GM23338 (cell line): ENCODE data around the gene NFKBIB. TPM values are rescaled to one million over a fixed set of nuclear protein-coding genes. Genes with fewer than 3 reads are reported as not detected.

Experiments
- ATAC-seq: fragments of 200-7000 bp; cut with Tn5 transposase; 3 replicates; pipeline ENCODE4 v1.9.1; 2020
- DNase-seq: peaks from one replicate; pipeline ENCODE4 v3.0.0-alpha.2; 2015; ENCODE audit warnings: low spot score
- H2AFZ ChIP-seq: fragments of 200-600 bp; sonication (generic); 2 replicates; pipeline ENCODE4 v1.8.0; 2016; ENCODE audit warnings: antibody characterized with exemption, mild to moderate bottlenecking, moderate library complexity
- H3F3A ChIP-seq: fragments of 200-600 bp; sonication (generic); replicated peaks from 2 replicates; pipeline ENCODE4 v1.8.0; 2017; ENCODE audit warnings: antibody characterized with exemption, mixed run types, low read depth
- H3K27ac ChIP-seq: fragments of 200-600 bp; sonication (generic); 2 replicates; pipeline ENCODE4 v1.6.1; 2016; ENCODE audit warnings: low read depth
- H3K27me3 ChIP-seq: fragments of 200-600 bp; sonication (generic); 2 replicates; pipeline ENCODE4 v1.8.0; 2016; ENCODE audit warnings: mild to moderate bottlenecking, mixed run types, moderate library complexity; ENCODE audit not compliant: insufficient read depth
- H3K36me3 ChIP-seq: fragments of 200-600 bp; sonication (generic); 2 replicates; pipeline ENCODE4 v1.8.0; 2016; ENCODE audit warnings: mild to moderate bottlenecking; ENCODE audit not compliant: insufficient read depth
- H3K4me1 ChIP-seq: fragments of 200-600 bp; sonication (generic); 2 replicates; pipeline ENCODE4 v1.8.0; 2016; ENCODE audit warnings: mild to moderate bottlenecking, moderate library complexity; ENCODE audit not compliant: insufficient read depth
- H3K4me2 ChIP-seq: fragments of 200-600 bp; sonication (generic); 2 replicates; pipeline ENCODE4 v1.7.1; 2017; ENCODE audit warnings: mixed run types
- H3K4me3 ChIP-seq: fragments of 200-600 bp; sonication (generic); 2 replicates; pipeline ENCODE4 v1.6.1; 2016; ENCODE audit warnings: mixed run types
- H3K79me2 ChIP-seq: fragments of 200-600 bp; sonication (generic); replicated peaks from 2 replicates; pipeline ENCODE4 v1.8.0; 2017; ENCODE audit warnings: mild to moderate bottlenecking; ENCODE audit not compliant: insufficient read depth
- H3K9me2 ChIP-seq: fragments of 200-600 bp; sonication (generic); 2 replicates; pipeline ENCODE4 v1.8.0; 2017; ENCODE audit not compliant: insufficient read depth
- H4K20me1 ChIP-seq: fragments of 200-600 bp; sonication (generic); replicated peaks from 2 replicates; pipeline ENCODE4 v1.8.0; 2017; ENCODE audit warnings: mild to moderate bottlenecking; ENCODE audit not compliant: insufficient read depth
- H3K27ac Mint-ChIP-seq: 2 replicates; pipeline ENCODE4 v1.8.0; 2020; ENCODE audit warnings: inconsistent platforms, mild to moderate bottlenecking, moderate library complexity, mixed read lengths
- H3K27me3 Mint-ChIP-seq: 3 replicates; pipeline ENCODE4 v1.8.0; 2022; ENCODE audit warnings: low read depth, mild to moderate bottlenecking, moderate library complexity, mixed read lengths, inconsistent platforms; ENCODE audit not compliant: insufficient read depth, poor library complexity
- H3K36me3 Mint-ChIP-seq: 3 replicates; pipeline ENCODE4 v1.8.0; 2021; ENCODE audit warnings: low read depth, mild to moderate bottlenecking, inconsistent platforms, moderate library complexity, mixed read lengths
- H3K4me1 Mint-ChIP-seq: 3 replicates; pipeline ENCODE4 v1.8.0; 2020; ENCODE audit warnings: mild to moderate bottlenecking, inconsistent platforms, mixed read lengths
- H3K4me3 Mint-ChIP-seq: 3 replicates; pipeline ENCODE4 v1.8.0; 2021; ENCODE audit warnings: moderate library complexity, mild to moderate bottlenecking, inconsistent platforms, mixed read lengths
- H3K9me3 Mint-ChIP-seq: 3 replicates; pipeline ENCODE4 v1.8.0; 2020; ENCODE audit warnings: moderate library complexity, mild to moderate bottlenecking, inconsistent platforms, mixed read lengths
- CREB1 ChIP-seq: fragments of 250-450 bp; sonication (Bioruptor Pico); IDR thresholded peaks from 2 replicates; pipeline ENCODE4 v1.5.0; 2020; ENCODE audit warnings: low read depth, mild to moderate bottlenecking, moderate library complexity
- EZH2 ChIP-seq: fragments of 200-600 bp; sonication (generic); IDR thresholded peaks from one replicate; pipeline ENCODE4 v1.8.0; 2017; ENCODE audit warnings: antibody characterized with exemption, mild to moderate bottlenecking, low read depth; ENCODE audit not compliant: unreplicated experiment
- EZH2phosphoT487 ChIP-seq: fragments of 200-600 bp; sonication (generic); IDR thresholded peaks from one replicate; pipeline ENCODE4 v1.8.1; 2018; ENCODE audit warnings: antibody characterized with exemption; ENCODE audit not compliant: unreplicated experiment
- JUNB ChIP-seq: IDR thresholded peaks from one replicate; pipeline ENCODE4 v1.6.1; 2016; ENCODE audit warnings: antibody characterized with exemption; ENCODE audit not compliant: unreplicated experiment
- POLR2AphosphoS5 ChIP-seq: IDR thresholded peaks from 2 replicates; pipeline ENCODE4 v1.6.1; 2016; ENCODE audit warnings: antibody characterized with exemption, low read depth
- STAT1 ChIP-seq: IDR thresholded peaks from one replicate; pipeline ENCODE4 v1.6.1; 2016; ENCODE audit warnings: antibody characterized with exemption; ENCODE audit not compliant: unreplicated experiment
- ZNF114 ChIP-seq: fragments of 250-450 bp; sonication (Bioruptor Pico); IDR thresholded peaks from 2 replicates; pipeline ENCODE4 v1.5.0; 2020; ENCODE audit warnings: mild to moderate bottlenecking, moderate library complexity
- ZNF331 ChIP-seq: fragments of 250-450 bp; sonication (Bioruptor Pico); IDR thresholded peaks from 2 replicates; pipeline ENCODE4 v1.5.0; 2020; ENCODE audit warnings: low read depth, mild to moderate bottlenecking, moderate library complexity
- polyA plus RNA-seq: library from polyadenylated mRNA; unstranded; fragments of >200 nt; fragmentation: Nextera tagmentation; extraction: Ambion mirVana; gene quantifications from 2 replicates; pipeline ENCODE4 v1.2.1, GENCODE V29; 2016
- total RNA-seq: library from RNA; depleted of rRNA; stranded (reverse); fragments of >200 nt; shearing (Covaris generic); gene quantifications from 2 replicates; pipeline ENCODE4 v1.2.3, GENCODE V29; 2014
- TF ChIP-seq, protein P1 (sequence below): IDR thresholded peaks from 2 replicates; pipeline ENCODE4 v1.6.1; 2016; ENCODE audit warnings: antibody characterized with exemption
- TF ChIP-seq, protein P2 (sequence below): IDR thresholded peaks from one replicate; pipeline ENCODE4 v1.6.1; 2018; ENCODE audit warnings: antibody characterized with exemption; ENCODE audit not compliant: unreplicated experiment
- TF ChIP-seq, protein P3 (sequence below), 2 experiments: fragments of 200-600 bp in 1 of 2; sonication (generic) in 1 of 2; conservative IDR thresholded peaks; 2 replicates each; pipeline versions ENCODE4 v1.5.1 to v1.6.1; 2016 to 2017; ENCODE audit warnings: antibody characterized with exemption in 2 of 2, low read depth in 2 of 2, mild to moderate bottlenecking in 2 of 2, moderate library complexity in 1 of 2
- TF ChIP-seq, protein P4 (sequence below): fragments of 250-450 bp; sonication (Bioruptor Pico); IDR thresholded peaks from 2 replicates; pipeline ENCODE4 v1.5.0; 2020; ENCODE audit warnings: mild to moderate bottlenecking, moderate library complexity

NFKBIB gene
- total and polyA plus RNA-seq, 2 experiments from 2014 or later = 39.5 to 39.6 TPM

DNA sequence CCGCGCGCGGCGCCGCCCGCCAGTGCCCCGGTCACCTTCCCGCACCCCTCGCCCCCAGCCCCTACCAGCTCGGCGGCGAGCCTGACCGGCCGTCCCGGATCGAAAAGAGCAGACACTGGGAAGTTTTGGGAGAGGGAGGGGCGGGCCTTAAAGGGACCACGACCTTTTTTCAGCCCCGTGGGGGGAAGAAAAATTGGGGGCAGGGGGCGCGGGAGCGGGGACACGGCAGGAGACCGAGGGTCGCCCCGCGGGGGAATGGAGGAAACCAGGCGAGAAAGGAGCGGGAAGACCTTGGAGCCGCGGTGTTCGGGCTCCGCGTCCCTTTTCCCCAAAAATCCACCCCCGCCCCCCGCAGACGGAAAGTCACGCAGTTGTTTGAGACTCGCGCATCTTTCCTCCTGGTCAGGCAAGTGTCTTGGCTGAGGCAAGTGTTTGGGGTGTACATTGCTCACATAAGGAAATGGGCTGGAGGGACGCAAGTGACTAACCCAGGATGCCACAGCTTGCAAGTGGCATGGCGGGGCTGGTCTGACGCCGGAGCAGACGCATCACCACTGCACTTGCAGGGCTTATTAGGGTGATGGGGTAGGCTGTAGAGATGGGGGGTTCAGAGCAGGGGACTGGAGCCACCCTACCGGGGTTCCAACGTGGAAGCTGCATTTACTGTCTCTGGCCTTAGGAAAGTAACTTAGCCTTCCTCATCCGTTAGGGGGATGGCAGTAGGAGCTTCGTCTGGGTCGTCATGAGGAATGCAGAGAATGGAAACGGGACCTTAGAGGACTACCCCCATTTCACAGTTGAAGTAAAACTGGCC, 47.3 kb upstream of the NFKBIB start (continued):
- TF ChIP-seq, protein P1, sequence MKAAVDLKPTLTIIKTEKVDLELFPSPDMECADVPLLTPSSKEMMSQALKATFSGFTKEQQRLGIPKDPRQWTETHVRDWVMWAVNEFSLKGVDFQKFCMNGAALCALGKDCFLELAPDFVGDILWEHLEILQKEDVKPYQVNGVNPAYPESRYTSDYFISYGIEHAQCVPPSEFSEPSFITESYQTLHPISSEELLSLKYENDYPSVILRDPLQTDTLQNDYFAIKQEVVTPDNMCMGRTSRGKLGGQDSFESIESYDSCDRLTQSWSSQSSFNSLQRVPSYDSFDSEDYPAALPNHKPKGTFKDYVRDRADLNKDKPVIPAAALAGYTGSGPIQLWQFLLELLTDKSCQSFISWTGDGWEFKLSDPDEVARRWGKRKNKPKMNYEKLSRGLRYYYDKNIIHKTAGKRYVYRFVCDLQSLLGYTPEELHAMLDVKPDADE = no peak
- no peak for TF ChIP-seq EZH2
- no peak for TF ChIP-seq EZH2phosphoT487
- peak; percentile 20; the same call in 1 of the 2 replicates for TF ChIP-seq CREB1 (CRISPR knock-in tag)
- no peak for TF ChIP-seq JUNB
- no peak for TF ChIP-seq STAT1
- no peak for TF ChIP-seq ZNF114 (CRISPR knock-in tag)
- TF ChIP-seq POLR2AphosphoS5 = peak; percentile 13; the same call in 1 of the 2 replicates
- TF ChIP-seq, protein P2, sequence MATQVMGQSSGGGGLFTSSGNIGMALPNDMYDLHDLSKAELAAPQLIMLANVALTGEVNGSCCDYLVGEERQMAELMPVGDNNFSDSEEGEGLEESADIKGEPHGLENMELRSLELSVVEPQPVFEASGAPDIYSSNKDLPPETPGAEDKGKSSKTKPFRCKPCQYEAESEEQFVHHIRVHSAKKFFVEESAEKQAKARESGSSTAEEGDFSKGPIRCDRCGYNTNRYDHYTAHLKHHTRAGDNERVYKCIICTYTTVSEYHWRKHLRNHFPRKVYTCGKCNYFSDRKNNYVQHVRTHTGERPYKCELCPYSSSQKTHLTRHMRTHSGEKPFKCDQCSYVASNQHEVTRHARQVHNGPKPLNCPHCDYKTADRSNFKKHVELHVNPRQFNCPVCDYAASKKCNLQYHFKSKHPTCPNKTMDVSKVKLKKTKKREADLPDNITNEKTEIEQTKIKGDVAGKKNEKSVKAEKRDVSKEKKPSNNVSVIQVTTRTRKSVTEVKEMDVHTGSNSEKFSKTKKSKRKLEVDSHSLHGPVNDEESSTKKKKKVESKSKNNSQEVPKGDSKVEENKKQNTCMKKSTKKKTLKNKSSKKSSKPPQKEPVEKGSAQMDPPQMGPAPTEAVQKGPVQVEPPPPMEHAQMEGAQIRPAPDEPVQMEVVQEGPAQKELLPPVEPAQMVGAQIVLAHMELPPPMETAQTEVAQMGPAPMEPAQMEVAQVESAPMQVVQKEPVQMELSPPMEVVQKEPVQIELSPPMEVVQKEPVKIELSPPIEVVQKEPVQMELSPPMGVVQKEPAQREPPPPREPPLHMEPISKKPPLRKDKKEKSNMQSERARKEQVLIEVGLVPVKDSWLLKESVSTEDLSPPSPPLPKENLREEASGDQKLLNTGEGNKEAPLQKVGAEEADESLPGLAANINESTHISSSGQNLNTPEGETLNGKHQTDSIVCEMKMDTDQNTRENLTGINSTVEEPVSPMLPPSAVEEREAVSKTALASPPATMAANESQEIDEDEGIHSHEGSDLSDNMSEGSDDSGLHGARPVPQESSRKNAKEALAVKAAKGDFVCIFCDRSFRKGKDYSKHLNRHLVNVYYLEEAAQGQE = no peak
- no peak for TF ChIP-seq ZNF331 (CRISPR knock-in tag)
- TF ChIP-seq, protein P3, sequence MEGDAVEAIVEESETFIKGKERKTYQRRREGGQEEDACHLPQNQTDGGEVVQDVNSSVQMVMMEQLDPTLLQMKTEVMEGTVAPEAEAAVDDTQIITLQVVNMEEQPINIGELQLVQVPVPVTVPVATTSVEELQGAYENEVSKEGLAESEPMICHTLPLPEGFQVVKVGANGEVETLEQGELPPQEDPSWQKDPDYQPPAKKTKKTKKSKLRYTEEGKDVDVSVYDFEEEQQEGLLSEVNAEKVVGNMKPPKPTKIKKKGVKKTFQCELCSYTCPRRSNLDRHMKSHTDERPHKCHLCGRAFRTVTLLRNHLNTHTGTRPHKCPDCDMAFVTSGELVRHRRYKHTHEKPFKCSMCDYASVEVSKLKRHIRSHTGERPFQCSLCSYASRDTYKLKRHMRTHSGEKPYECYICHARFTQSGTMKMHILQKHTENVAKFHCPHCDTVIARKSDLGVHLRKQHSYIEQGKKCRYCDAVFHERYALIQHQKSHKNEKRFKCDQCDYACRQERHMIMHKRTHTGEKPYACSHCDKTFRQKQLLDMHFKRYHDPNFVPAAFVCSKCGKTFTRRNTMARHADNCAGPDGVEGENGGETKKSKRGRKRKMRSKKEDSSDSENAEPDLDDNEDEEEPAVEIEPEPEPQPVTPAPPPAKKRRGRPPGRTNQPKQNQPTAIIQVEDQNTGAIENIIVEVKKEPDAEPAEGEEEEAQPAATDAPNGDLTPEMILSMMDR (conservative IDR thresholded peaks at IDR 0.05; ENCODE audit: low read depth in 2 of 2) = no peak

DNA sequence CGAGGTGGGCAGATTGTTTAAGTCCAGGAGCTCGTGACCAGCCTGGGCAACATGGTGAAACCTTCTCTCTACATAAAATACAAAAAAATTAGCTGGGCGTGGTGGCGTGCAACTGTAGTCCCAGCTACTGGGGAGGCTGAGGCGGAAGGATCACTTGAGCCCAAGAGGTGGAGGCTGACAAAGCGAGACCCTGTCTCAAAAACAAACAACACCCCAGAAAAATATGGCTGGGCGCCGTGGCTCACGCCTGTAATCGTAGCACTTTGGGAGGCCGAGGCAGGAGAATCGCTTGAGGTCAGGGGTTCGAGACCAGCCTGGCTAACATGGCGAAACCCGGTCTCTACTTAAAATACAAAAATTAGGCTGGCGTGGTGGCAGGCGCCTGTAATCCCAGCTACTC, 46.6 kb upstream of the NFKBIB start:
- peak overlapping the region; percentile 80 for H3K27ac Mint-ChIP-seq
- peaks cover 5% of the 10 kb centered on the region for H4K20me1 ChIP-seq
- peaks cover 22% of the 10 kb centered on the region for H3K36me3 Mint-ChIP-seq
- H3K4me3 ChIP-seq = peak overlapping the region; percentile 54
- peak overlapping the region; percentile 89 for H3K4me3 Mint-ChIP-seq
- H3K9me2 ChIP-seq = no peaks in the 10 kb centered on the region
- no peaks in the 10 kb centered on the region for H3K36me3 ChIP-seq
- no peak for DNase-seq
- H3F3A ChIP-seq = peaks cover 18% of the 10 kb centered on the region
- H3K4me2 ChIP-seq = peak overlapping the region; percentile 96
- H3K4me1 Mint-ChIP-seq = peaks cover 13% of the 10 kb centered on the region
- H3K79me2 ChIP-seq = peaks cover 11% of the 10 kb centered on the region
- H3K9me3 Mint-ChIP-seq = peaks cover 25% of the 10 kb centered on the region
- peak overlapping the region; percentile 93 for H3K27ac ChIP-seq
- ATAC-seq = no peak
- H3K27me3 ChIP-seq = no peaks in the 10 kb centered on the region
- peaks cover 27% of the 10 kb centered on the region for H3K27me3 Mint-ChIP-seq
- H2AFZ ChIP-seq = peak overlapping the region; percentile 92; the same call in 1 of the 2 replicates
- peaks cover 5% of the 10 kb centered on the region; the same call in 1 of the 2 replicates for H3K4me1 ChIP-seq
- TF ChIP-seq, protein P4, sequence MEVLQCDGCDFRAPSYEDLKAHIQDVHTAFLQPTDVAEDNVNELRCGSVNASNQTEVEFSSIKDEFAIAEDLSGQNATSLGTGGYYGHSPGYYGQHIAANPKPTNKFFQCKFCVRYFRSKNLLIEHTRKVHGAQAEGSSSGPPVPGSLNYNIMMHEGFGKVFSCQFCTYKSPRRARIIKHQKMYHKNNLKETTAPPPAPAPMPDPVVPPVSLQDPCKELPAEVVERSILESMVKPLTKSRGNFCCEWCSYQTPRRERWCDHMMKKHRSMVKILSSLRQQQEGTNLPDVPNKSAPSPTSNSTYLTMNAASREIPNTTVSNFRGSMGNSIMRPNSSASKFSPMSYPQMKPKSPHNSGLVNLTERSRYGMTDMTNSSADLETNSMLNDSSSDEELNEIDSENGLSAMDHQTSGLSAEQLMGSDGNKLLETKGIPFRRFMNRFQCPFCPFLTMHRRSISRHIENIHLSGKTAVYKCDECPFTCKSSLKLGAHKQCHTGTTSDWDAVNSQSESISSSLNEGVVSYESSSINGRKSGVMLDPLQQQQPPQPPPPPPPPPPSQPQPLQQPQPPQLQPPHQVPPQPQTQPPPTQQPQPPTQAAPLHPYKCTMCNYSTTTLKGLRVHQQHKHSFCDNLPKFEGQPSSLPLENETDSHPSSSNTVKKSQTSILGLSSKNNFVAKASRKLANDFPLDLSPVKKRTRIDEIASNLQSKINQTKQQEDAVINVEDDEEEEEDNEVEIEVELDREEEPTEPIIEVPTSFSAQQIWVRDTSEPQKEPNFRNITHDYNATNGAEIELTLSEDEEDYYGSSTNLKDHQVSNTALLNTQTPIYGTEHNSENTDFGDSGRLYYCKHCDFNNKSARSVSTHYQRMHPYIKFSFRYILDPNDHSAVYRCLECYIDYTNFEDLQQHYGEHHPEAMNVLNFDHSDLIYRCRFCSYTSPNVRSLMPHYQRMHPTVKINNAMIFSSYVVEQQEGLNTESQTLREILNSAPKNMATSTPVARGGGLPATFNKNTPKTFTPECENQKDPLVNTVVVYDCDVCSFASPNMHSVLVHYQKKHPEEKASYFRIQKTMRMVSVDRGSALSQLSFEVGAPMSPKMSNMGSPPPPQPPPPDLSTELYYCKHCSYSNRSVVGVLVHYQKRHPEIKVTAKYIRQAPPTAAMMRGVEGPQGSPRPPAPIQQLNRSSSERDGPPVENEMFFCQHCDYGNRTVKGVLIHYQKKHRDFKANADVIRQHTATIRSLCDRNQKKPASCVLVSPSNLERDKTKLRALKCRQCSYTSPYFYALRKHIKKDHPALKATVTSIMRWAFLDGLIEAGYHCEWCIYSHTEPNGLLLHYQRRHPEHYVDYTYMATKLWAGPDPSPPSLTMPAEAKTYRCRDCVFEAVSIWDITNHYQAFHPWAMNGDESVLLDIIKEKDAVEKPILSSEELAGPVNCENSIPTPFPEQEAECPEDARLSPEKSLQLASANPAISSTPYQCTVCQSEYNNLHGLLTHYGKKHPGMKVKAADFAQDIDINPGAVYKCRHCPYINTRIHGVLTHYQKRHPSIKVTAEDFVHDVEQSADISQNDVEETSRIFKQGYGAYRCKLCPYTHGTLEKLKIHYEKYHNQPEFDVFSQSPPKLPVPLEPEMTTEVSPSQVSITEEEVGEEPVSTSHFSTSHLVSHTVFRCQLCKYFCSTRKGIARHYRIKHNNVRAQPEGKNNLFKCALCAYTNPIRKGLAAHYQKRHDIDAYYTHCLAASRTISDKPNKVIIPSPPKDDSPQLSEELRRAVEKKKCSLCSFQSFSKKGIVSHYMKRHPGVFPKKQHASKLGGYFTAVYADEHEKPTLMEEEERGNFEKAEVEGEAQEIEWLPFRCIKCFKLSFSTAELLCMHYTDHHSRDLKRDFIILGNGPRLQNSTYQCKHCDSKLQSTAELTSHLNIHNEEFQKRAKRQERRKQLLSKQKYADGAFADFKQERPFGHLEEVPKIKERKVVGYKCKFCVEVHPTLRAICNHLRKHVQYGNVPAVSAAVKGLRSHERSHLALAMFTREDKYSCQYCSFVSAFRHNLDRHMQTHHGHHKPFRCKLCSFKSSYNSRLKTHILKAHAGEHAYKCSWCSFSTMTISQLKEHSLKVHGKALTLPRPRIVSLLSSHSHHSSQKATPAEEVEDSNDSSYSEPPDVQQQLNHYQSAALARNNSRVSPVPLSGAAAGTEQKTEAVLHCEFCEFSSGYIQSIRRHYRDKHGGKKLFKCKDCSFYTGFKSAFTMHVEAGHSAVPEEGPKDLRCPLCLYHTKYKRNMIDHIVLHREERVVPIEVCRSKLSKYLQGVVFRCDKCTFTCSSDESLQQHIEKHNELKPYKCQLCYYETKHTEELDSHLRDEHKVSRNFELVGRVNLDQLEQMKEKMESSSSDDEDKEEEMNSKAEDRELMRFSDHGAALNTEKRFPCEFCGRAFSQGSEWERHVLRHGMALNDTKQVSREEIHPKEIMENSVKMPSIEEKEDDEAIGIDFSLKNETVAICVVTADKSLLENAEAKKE = no peak
- no peak for TF ChIP-seq POLR2AphosphoS5
- no peak for TF ChIP-seq ZNF331 (CRISPR knock-in tag)
- TF ChIP-seq STAT1 = no peak
